ENCODE results near the gene CACNA1B. TPM values are rescaled to one million over a fixed set of nuclear protein-coding genes. Genes with fewer than 3 reads are reported as not detected.

The CACNA1B gene
- total RNA-seq, 1 donor from 2014 or later, result under 0.01 TPM

GRCh38 chr9:137870432-137870831, 7.2 kb upstream of the CACNA1B start:
- H3K4me3 ChIP-seq (ENCODE audit: low read depth, low read length), result no peak overlapping the region
- DNase-seq (ENCODE audit: low read depth), result no peak
- TF ChIP-seq CTCF (conservative IDR thresholded peaks at IDR 0.05; ENCODE audit: low read depth, low read length), result no peak

- DNase-seq (ENCODE audit: low read depth), result no peak
- H3K4me3 ChIP-seq (ENCODE audit: low read depth, low read length), result no peak overlapping the region
- TF ChIP-seq CTCF (conservative IDR thresholded peaks at IDR 0.05; ENCODE audit: low read depth, low read length), result no peak
These were observed 5.3 kb upstream of the CACNA1B start for GRCh38 chr9:137872296-137872695.

DNA sequence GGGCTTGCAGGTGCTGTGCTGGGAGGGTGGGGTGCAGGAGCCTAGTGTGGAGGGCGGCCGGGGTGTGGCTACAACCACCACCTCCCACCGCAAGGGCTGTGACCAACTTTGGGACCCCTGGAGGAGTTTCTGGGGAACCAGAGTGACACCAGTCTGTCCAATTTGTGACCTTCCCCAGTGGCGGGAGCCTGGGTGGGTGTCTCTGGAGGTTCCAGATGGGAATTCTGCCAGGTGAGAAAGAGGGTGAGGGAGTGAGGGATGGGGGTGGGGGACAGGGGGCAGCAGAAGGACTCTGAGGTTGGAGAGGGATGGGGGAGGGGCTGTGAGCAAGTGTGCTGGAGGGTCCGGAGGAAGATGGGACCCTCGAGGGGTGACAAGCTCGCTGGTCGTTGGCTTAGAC, 4.2 kb upstream of the CACNA1B start:
- no peak for DNase-seq (ENCODE audit: low read depth)
- H3K4me3 ChIP-seq (ENCODE audit: low read depth, low read length), result no peak overlapping the region
- TF ChIP-seq CTCF (conservative IDR thresholded peaks at IDR 0.05; ENCODE audit: low read depth, low read length), result no peak

GRCh38 chr9:137873858-137874362, 3.7 kb upstream of the CACNA1B start:
- no peak for TF ChIP-seq CTCF (conservative IDR thresholded peaks at IDR 0.05; ENCODE audit: low read depth, low read length)
- DNase-seq (ENCODE audit: low read depth), result no peak
- no peak overlapping the region for H3K4me3 ChIP-seq (ENCODE audit: low read depth, low read length)

DNA sequence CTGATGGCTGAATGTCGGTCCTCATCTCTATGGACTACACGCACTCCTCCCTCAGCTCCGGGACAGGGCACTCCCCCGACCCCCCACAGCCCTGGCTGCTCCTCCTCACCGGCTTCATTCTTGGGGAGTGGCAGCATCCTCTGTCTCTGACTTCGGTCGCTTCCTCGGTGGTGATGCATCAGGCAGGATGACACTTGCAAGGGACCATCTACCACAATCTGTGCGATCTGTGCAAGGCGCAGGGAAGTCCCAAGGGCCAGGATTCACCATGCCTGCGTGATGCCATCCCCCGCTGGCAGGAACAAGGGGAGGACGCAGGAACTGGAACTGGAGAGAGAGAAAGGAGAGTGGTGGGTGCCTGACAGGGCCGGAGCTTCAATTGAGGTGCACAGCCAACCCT, 2.2 kb upstream of the CACNA1B start:
- no peak for TF ChIP-seq CTCF (conservative IDR thresholded peaks at IDR 0.05; ENCODE audit: low read depth, low read length)
- no peak for DNase-seq (ENCODE audit: low read depth)

GRCh38 chr9:137875846-137876245, 1.7 kb upstream of the CACNA1B start:
- TF ChIP-seq CTCF (conservative IDR thresholded peaks at IDR 0.05; ENCODE audit: low read depth, low read length), result no peak
- no peak for DNase-seq (ENCODE audit: low read depth)
- no peak overlapping the region for H3K4me3 ChIP-seq (ENCODE audit: low read depth, low read length)

More for the DNA sequence above, 2.2 kb upstream of the CACNA1B start:
- no peak overlapping the region for H3K4me3 ChIP-seq (ENCODE audit: low read depth, low read length)

DNA sequence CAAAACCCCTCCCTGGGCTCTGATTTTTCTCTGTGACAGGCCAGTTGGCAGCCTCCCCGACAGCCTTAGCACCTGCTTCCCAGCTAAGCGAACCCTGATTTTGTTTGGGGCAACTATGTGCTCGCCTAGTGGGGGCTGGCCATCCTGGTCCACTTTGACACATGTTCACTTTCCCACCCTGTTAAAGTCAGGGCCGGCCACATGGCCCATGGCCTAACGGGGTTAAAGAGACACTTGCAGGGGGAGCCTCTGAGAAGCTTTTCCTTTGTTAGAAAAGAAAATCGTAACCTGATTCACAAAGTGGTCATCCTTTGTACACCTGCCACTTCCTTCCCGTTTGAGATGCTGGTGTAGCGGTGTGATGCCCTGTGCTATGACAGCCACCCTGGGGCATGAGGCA, 1.3 kb upstream of the CACNA1B start:
- TF ChIP-seq CTCF (conservative IDR thresholded peaks at IDR 0.05; ENCODE audit: low read depth, low read length), result no peak
- DNase-seq (ENCODE audit: low read depth), result no peak
- no peak overlapping the region for H3K4me3 ChIP-seq (ENCODE audit: low read depth, low read length)
